GM19468 (cell line): ENCODE measurements around the gene YRDC.

ENCODE experiments used
- ATAC-seq: cut with Tn5 transposase; IDR thresholded peaks from one replicate; pipeline ENCODE4 v1.9.1; 2021; ENCODE audit warnings: mild to moderate bottlenecking, moderate library complexity, moderate number of reproducible peaks; ENCODE audit not compliant: unreplicated experiment; ENCODE audit errors: extremely low read depth

The YRDC gene

GRCh38 chr1:37822906-37823815 is 15.2 kb upstream of the YRDC start:
- ATAC-seq, result no peak

GRCh38 chr1:37821481-37821880 is 13.5 kb upstream of the YRDC start:
- no peak for ATAC-seq

- no peak for ATAC-seq
Observed at GRCh38 chr1:37817481-37817880, 9.5 kb upstream of the YRDC start.

- ATAC-seq, result no peak
Observed at GRCh38 chr1:37814252-37814651, 6.2 kb upstream of the YRDC start.

GRCh38 chr1:37813529-37814145 is 5.6 kb upstream of the YRDC start:
- ATAC-seq, result no peak

- no peak for ATAC-seq
Observed at GRCh38 chr1:37811027-37811655, 3.1 kb upstream of the YRDC start.

- ATAC-seq, result no peak
Observed at GRCh38 chr1:37809942-37810341, 1.9 kb upstream of the YRDC start.

GRCh38 chr1:37808369-37809319 is 636 bp upstream of the YRDC start:
- ATAC-seq, result no peak

- ATAC-seq, result no peak
Observed at GRCh38 chr1:37807220-37807554, 821 bp downstream of the YRDC start.

GRCh38 chr1:37802439-37802838 is 5.6 kb downstream of the YRDC start:
- no peak for ATAC-seq

GRCh38 chr1:37797750-37798345 is 10.2 kb downstream of the YRDC start:
- ATAC-seq, result no peak

GRCh38 chr1:37795340-37796125 is 12.5 kb downstream of the YRDC start:
- no peak for ATAC-seq

- ATAC-seq, result no peak
Observed at GRCh38 chr1:37794372-37795339, 13.4 kb downstream of the YRDC start.

GRCh38 chr1:37793773-37794371 is 14.1 kb downstream of the YRDC start, which contains the start of gene MANEAL:
TSS of gene MANEAL (plus strand) at chr1:37793847. CDS start at chr1:37794183, 336 bp downstream.
- ATAC-seq, result no peak

GRCh38 chr1:37792943-37793686 is 14.9 kb downstream of the YRDC start:
- ATAC-seq, result no peak

- no peak for ATAC-seq
Observed at GRCh38 chr1:37782491-37782890, 25.5 kb downstream of the YRDC start.

- no peak for ATAC-seq
Observed at GRCh38 chr1:37778654-37779053, 29.4 kb downstream of the YRDC start.
